Measurements from ENCODE around the gene IGFLR1.

IGFLR1 gene

DNA sequence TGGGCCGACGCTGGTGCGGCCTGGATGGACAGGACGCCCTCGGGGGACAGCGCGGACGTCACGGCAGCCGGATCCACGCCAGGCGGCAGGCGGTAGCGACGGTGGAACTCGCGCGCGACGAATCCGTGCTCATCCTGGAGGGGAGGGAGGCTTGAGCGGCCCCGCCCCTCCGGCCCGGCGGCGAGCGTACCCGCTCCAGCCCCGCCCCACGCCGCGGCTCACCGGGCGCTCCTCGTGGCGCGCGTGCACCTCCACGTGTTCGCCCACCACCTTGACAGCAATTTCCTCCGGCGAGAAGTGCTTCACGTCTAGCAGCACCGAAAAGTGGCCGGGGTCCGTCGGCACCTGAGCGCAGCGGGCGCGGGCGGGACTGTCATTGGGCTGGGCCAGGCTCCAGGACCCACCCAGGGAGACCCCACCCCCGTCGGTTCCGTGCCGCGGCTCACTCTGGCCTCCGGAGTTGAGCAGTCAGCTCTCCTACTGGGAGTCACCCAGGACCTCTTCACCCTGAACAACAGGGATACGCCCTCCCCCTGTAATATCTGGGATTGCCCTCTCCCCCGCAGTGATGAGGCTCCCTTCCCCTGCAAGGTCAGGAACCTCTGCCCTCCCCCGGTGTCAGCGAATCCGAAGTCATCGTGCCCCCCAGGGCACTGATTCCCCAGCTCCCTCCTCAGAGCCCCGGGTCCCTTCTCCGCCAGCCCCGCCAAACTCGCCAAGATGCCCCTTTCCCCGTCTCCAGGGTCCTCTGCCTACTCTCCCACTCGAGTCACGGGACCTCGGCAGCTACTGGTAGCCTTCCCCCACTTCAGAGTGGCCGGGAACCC is 13.5 kb upstream of the IGFLR1 start:
- peak; percentile 68 for DNase-seq

GRCh38 chr19:35755131-35755549 is 12.9 kb upstream of the IGFLR1 start:
- no peak for DNase-seq

DNA sequence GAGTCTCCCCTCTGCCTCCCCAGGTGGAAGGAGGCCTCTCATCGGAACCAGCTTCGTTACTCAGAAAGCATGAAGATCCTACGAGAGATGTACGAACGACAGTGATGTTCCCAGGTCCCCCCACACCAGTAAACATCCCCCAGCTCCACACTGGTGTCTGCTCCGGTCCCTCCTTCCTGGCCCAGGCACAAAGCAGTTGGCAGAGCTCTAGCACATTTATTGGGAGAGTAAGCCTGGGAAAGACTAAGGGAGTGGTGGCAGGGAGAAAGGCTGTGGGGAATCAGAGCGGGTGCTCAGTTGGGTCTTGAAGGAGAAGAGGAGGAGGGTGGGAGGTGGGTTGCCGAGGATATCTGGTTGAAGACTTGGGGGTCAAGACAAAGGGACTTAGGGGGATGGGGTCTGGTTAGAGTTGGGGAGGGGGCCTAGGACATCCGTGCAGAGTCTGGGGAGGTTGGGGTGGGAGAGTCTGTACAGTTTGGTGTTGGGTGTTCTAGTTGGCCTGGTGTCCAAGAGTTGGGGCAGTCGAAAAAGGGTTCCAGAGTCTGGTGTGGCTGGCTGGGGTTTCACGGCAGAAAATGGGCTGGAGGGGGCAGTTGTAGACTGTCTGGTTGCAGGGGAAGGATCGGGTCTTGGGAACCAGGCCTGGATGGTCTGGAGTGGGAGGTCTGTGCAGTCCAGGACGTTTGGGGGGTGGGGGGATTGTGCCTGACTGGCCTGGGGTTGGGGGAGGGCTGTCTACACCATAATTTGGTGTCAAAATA is 12.3 kb upstream of the IGFLR1 start:
- no peak for DNase-seq

- no peak for DNase-seq
Measured at GRCh38 chr19:35753634-35754369, 11.6 kb upstream of the IGFLR1 start.

- DNase-seq: no peak
Measured at GRCh38 chr19:35752746-35753350, 10.6 kb upstream of the IGFLR1 start.

GRCh38 chr19:35751839-35752745 is 9.8 kb upstream of the IGFLR1 start:
- no peak for DNase-seq

GRCh38 chr19:35750167-35750566 is 7.9 kb upstream of the IGFLR1 start:
- no peak for DNase-seq

DNA sequence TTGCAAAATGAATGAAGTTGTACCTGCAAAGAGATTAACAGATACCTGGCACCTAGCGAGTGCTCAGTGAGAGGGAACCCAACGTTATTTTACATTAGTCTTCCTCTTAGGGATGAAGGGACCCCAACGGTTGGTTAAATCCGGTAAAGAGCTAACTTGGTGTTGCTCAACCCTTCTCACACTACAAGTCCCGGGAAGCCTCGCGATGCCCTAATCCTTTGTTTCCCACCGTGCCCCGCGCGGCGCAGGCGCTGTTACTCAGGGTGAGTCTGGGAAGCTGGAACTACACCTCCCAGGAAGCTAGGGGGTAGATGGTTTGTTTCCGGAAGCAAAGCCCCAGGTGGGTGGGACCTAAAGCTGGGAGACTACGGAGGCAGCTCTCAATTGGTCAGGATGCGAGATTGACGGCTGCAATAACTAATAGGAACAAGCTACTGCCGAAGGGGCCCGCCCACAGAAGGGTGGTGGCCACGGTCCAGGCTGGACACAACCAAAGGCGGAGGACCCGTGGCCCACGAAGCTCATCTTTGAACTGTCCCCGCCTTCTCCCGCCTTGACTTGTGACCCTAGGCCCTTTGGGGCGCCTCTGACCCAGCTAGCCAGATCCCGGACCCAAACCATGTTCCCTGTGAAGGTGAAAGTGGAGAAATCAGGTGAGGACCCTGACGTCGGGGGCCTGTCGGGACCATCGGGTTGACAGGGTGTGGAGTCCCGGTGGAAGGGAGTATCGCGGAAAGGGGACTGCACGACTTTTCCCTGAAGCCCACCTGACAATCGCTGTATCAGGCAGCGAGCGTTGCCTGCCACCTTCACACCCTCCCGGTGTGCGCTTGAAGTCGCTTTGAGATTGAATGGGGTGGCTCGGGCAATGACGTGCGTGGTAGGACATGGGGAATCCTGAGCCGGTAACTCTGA is 6.1 kb upstream of the IGFLR1 start, which contains the start of gene LIN37:
Gene LIN37, plus strand, starts transcription at position 471 of the 915 bp plus-strand sequence. Its CDS starts 149 bp downstream, at position 620.
- peak; percentile 99 for DNase-seq

- no peak for DNase-seq
Measured at GRCh38 chr19:35746531-35746930, 4.3 kb upstream of the IGFLR1 start.

DNA sequence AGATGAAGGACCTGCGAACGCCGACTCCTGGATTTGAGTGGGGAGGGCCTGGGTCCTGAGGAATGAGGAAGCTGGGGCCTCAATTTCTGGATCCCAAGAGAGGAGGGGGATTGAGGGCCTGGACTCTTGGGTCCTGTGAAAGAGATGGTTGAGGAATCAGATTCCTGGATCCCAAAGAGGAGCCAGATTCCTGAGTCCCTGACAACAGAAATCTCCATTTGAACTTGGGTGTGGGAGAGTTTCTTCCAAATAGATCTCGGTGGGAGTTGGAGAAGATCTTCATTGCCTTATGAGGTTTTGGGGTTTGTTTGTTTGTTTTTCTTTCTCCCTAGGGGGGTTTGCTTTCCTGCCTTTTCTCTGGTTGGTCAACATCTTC is 3.8 kb upstream of the IGFLR1 start:
- DNase-seq: no peak

DNA sequence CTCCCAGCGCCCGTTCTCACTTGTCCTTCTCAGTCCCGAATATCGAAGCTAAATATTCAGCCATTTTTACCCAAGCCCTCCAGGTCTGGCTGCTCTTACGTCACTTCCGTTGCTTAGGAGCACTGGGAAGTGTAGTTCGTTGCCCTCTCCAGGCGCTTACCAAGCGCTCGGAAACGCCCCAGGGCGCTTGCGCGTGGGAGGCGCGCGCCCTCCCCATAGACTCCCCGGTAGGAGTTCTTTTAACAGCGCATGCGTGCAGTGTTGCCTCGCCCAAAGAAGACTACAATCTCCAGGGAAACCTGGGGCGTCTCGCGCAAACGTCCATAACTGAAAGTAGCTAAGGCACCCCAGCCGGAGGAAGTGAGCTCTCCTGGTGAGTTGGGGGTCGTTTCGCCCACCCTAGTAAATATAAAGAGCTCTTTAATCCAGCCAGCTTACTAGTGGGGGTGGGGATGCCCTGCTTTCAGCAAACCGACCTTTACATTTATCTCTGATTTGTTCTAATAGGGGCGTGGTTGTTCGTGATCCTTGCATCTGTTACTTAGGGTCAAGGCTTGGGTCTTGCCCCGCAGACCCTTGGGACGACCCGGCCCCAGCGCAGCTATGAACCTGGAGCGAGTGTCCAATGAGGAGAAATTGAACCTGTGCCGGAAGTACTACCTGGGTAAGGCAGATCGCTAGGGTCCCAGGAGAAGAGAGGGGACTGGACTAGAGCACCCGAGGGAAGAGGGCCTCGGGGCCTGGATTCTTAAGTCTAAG is 3.3 kb upstream of the IGFLR1 start, which contains the start of the genes PSENEN and U2AF1L4:
Gene PSENEN, plus strand, starts transcription at position 324 of the 759 bp plus-strand sequence. Its CDS starts 280 bp downstream, at position 604.
Gene U2AF1L4, minus strand, starts transcription at position 91 of the 759 bp plus-strand sequence. Its CDS starts 27 bp downstream, at position 64.
- DNase-seq: peak; percentile 96

DNA sequence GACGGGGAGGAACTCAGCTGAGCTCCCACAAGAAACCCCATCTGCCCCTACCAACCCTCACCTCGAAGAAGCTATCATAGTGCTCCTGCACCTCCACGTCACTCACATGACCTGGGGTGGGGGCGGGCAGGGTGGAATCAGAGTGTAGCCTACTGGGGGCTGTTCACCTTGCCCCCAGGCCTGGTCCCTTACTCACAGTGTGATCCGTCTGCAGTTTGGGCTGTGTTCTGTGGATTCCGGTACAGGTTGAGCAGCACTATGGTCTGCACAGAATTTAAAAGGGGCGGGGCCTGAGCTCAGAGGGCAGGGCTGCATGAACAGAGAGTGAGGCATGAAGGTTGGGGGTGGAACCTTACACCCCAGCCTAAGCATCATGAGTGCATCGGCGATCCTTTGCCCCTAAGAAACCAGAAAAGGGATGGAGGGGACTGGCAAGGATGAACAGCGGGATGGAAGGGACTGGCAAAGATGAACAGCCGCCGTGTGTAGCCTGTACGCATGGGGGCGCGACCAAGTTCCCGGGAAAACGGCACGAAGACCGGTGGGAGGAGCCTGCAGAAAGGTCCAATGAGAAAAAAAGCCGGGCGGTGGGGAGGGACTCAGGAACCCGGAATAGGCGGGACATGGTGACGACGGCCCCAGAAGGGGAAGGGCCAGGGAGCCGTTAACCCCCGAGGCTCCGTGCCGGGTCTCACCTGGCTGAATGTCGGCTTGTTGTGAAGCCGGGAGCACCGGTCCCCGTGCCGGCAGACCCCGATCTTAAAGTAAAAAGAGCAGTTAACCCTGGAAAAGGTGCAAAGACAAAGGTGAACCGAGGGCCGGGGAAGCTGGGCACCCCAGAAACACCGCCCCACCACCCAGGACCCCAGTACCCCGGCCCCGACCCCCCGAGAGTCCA is 2.4 kb upstream of the IGFLR1 start:
- DNase-seq: peak; percentile 93

GRCh38 chr19:35743640-35744429 is 1.6 kb upstream of the IGFLR1 start:
- no peak for DNase-seq

- no peak for DNase-seq
Measured at GRCh38 chr19:35741203-35741515, 1.1 kb downstream of the IGFLR1 start.

DNA sequence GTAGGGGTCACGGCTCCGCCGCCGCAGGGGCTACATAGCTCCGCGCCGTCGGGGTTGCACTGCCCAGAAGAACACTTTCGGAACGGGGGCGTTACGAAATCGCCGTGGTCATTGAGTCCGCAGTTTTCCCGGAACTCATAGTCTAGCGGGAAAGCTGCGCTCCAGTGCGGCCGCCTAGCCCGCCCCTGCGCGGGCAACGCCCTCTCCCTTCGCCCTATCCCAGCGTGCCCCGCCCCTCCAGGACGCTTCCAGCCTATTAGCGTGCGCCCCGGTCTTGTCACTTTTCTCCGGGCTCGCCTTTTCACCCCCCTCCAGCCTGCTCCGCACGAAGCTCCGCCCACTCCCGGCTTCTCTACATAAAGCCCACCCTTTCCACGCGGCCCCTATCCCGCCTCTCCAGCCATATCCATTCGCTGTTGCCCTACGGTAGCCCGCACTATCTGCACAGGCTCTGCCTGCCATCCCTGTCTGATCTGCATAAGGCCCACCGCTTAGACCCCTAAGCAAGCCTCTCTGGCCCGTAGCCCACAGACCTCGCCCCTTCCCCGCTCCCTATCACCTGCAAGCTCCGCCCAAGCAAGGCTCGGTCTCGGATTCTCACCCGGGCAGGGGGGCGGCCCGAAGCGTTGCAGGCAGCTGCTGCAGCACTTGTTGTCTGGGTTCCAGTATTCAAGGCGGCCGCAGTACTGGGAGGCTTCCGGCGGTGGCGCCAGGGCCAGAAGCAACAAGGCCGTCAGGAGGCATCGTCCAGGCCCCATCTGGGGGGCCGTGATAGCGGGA is 1.6 kb downstream of the IGFLR1 start:
- peak; percentile 96 for DNase-seq

DNA sequence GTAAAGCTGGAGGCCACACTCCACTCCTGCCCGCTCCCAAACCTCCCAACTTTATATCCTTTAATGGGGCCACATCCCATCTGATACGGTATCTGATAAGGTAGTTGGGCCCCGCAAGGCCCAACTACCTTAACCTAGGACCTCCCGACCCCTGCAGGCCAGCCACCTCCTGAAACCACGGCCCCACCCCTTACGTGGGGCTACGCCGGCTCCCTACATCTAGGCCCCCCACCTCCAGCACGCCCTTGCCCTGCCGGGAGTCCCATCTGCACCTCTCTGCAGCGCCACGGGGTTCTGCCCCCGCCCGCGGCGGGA is 2.2 kb downstream of the IGFLR1 start:
- no peak for DNase-seq
